HepG2 (cell line): ENCODE results near the gene EBF4. TPM values are rescaled to one million over a fixed set of nuclear protein-coding genes. Genes with fewer than 3 reads are reported as not detected.
A peak's percentile ranks its signal among the peaks of the same experiment; 100 is the strongest.

ENCODE experiments used
- ARID4A ChIP-seq: sonication (generic); formaldehyde crosslinking; IDR thresholded peaks from 2 replicates; pipeline ENCODE4 v1.5.0; 2020; ENCODE audit warnings: mild to moderate bottlenecking, missing genetic modification reagents, borderline replicate concordance
- ATF1 ChIP-seq: IDR thresholded peaks from 2 replicates; pipeline ENCODE4 v1.6.1; 2016; ENCODE audit warnings: mild to moderate bottlenecking, control low read depth
- BHLHE40 ChIP-seq: IDR thresholded peaks from 2 replicates; pipeline ENCODE4 v1.6.1; 2011; ENCODE audit warnings: low read length, improper control_type of control experiment
- ELF4 ChIP-seq: sonication (generic); formaldehyde crosslinking; IDR thresholded peaks from 2 replicates; pipeline ENCODE4 v1.5.0; 2020; ENCODE audit warnings: missing genetic modification reagents, mild to moderate bottlenecking, moderate library complexity, borderline replicate concordance
- HNRNPLL ChIP-seq: fragments of 200-400 bp; formaldehyde crosslinking; IDR thresholded peaks from 2 replicates; pipeline ENCODE4 v1.6.1; 2017; ENCODE audit warnings: mild to moderate bottlenecking, low read depth, low read length; ENCODE audit not compliant: poor library complexity, severe bottlenecking
- RBM39 ChIP-seq: fragments of 200-400 bp; formaldehyde crosslinking; IDR thresholded peaks from one replicate; pipeline ENCODE4 v1.6.1; 2018; ENCODE audit warnings: antibody characterized with exemption, mild to moderate bottlenecking, low read depth, low read length; ENCODE audit not compliant: poor library complexity, severe bottlenecking
- SRSF4 ChIP-seq: fragments of 200-400 bp; formaldehyde crosslinking; IDR thresholded peaks from one replicate; pipeline ENCODE4 v1.6.1; 2018; ENCODE audit warnings: mild to moderate bottlenecking, low read depth, low read length, moderate library complexity; ENCODE audit not compliant: poor library complexity, severe bottlenecking
- STAT6 ChIP-seq: sonication (generic); formaldehyde crosslinking; IDR thresholded peaks from 2 replicates; pipeline ENCODE4 v1.4.0; 2020; ENCODE audit warnings: missing genetic modification reagents, mild to moderate bottlenecking, borderline replicate concordance
- TBX2 ChIP-seq: sonication (generic); formaldehyde crosslinking; IDR thresholded peaks from 2 replicates; pipeline ENCODE4 v1.5.0; 2020; ENCODE audit warnings: missing genetic modification reagents, mild to moderate bottlenecking, borderline replicate concordance
- TBX3 ChIP-seq: fragments of 450-650 bp; IDR thresholded peaks from 2 replicates; pipeline ENCODE4 v1.6.1; 2017; ENCODE audit warnings: antibody characterized with exemption, mild to moderate bottlenecking, inconsistent platforms, borderline replicate concordance
- TCF7 ChIP-seq: sonication (generic); IDR thresholded peaks from 2 replicates; pipeline ENCODE4 v1.6.1; 2016; ENCODE audit warnings: antibody characterized with exemption, low read depth
- TEAD3 ChIP-seq: optimal IDR thresholded peaks from 2 replicates; pipeline ENCODE3; 2016; ENCODE audit warnings: borderline replicate concordance
- USF2 ChIP-seq, 2 experiments: sonication (generic) in 1 of 2; formaldehyde crosslinking in 1 of 2; IDR thresholded peaks; 2 replicates each; pipeline versions ENCODE4 v1.5.1 to v1.6.1; 2011 to 2020; ENCODE audit warnings: borderline replicate concordance in 1 of 2, low read depth in 1 of 2, low read length in 1 of 2, mild to moderate bottlenecking in 1 of 2, missing genetic modification reagents in 1 of 2, moderate library complexity in 1 of 2
- ZNF205 ChIP-seq: IDR thresholded peaks from 2 replicates; pipeline ENCODE4 v1.6.1; 2018; ENCODE audit warnings: missing biosample characterization, missing genetic modification reagents
- ZNF512B ChIP-seq: sonication (generic); formaldehyde crosslinking; IDR thresholded peaks from 2 replicates; pipeline ENCODE4 v1.5.1; 2020; ENCODE audit warnings: missing genetic modification reagents, mild to moderate bottlenecking, borderline replicate concordance
- ZNF780A ChIP-seq: sonication (generic); formaldehyde crosslinking; IDR thresholded peaks from 2 replicates; pipeline ENCODE4 v1.8.0; 2022; ENCODE audit warnings: mild to moderate bottlenecking, missing genetic modification reagents, moderate library complexity
- polyA plus RNA-seq, 8 experiments: library from polyadenylated mRNA; depleted of rRNA in 3 of 8; stranded (reverse) in 7 of 8; unstranded in 1 of 8; fragments of >200 nt; fragmentation: Illumina TruSeq in 4 of 8; extraction: Trizol in 4 of 8; gene quantifications; 2 replicates each; pipeline versions ENCODE4 v1.2.1 to v1.2.3, GENCODE V29; 2011 to 2016; ENCODE audit warnings: low read depth in 4 of 8, missing spikeins in 1 of 8, mixed read lengths in 1 of 8; ENCODE audit not compliant: insufficient read depth in 1 of 8
- total RNA-seq, 5 experiments: library from RNA; depleted of rRNA; stranded (reverse); fragments of >200 nt; fragmentation: Illumina TruSeq; extraction: Trizol; gene quantifications; 2 replicates each; pipeline ENCODE4 v1.2.3, GENCODE V29; 2016; ENCODE audit warnings: low read depth in 1 of 5

EBF4 gene
- total and polyA plus RNA-seq, 2 of the 13 experiments (the other 11 are each of a cell fraction or from before 2014, with no cell fraction given), result 0.84 to 2.2 TPM

GRCh38 chr20:2773812-2774211 is 81.2 kb downstream of the EBF4 start (continued):
- TF ChIP-seq ZNF512B (CRISPR knock-in tag), result no peak
- TF ChIP-seq STAT6, result no peak
- no peak for TF ChIP-seq ELF4 (CRISPR knock-in tag)
- no peak for TF ChIP-seq USF2 (IDR thresholded peaks at IDR 0.05; ENCODE audit: low read depth, low read length)
- TF ChIP-seq USF2 (CRISPR knock-in tag; IDR thresholded peaks at IDR 0.05; ENCODE audit: borderline replicate concordance), result peak; percentile 24; the same call in 1 of the 2 replicates
- no peak for TF ChIP-seq RBM39
- no peak for TF ChIP-seq HNRNPLL
- no peak for TF ChIP-seq TBX3
- no peak for TF ChIP-seq ZNF205
- peak; percentile 11 for TF ChIP-seq TEAD3
- no peak for TF ChIP-seq ATF1 (CRISPR knock-in tag)
- no peak for TF ChIP-seq SRSF4
- no peak for TF ChIP-seq TCF7
- peak; percentile 21; the same call in 1 of the 2 replicates for TF ChIP-seq TBX2 (CRISPR knock-in tag)
- peak; percentile 65; the same call in 1 of the 2 replicates for TF ChIP-seq BHLHE40
- no peak for TF ChIP-seq ZNF780A (CRISPR knock-in tag)
- 0 out of 2 replicates have a peak, but pooled peaks have one; percentile 18 for TF ChIP-seq ARID4A (CRISPR knock-in tag)
